Neuronal stem cell (in vitro differentiated cells): ENCODE measurements around the gene SPTLC1.

Experiments
- DNase-seq: peaks from one replicate; pipeline ENCODE4 v3.0.0-alpha.2; 2013; ENCODE audit warnings: low spot score
- H2AFZ ChIP-seq: one replicate; pipeline ENCODE4 v1.6.1; 2013; ENCODE audit warnings: mild to moderate bottlenecking, low read length, inconsistent platforms
- H2AK5ac ChIP-seq: 2 replicates; pipeline ENCODE4 v1.6.1; 2013; ENCODE audit warnings: low read depth, mild to moderate bottlenecking, inconsistent platforms, low read length, moderate library complexity, mixed read lengths
- H2BK120ac ChIP-seq: 2 replicates; pipeline ENCODE4 v1.6.1; 2013; ENCODE audit warnings: low read depth, mild to moderate bottlenecking, inconsistent platforms, low read length, moderate library complexity, mixed read lengths
- H2BK12ac ChIP-seq: one replicate; pipeline ENCODE4 v1.6.1; 2013; ENCODE audit warnings: low read length, inconsistent platforms
- H2BK15ac ChIP-seq: 2 replicates; pipeline ENCODE4 v1.6.1; 2013; ENCODE audit warnings: mild to moderate bottlenecking, low read length, inconsistent platforms, mixed read lengths
- H2BK5ac ChIP-seq: one replicate; pipeline ENCODE4 v1.6.1; 2013; ENCODE audit warnings: inconsistent platforms, mild to moderate bottlenecking, low read length, moderate library complexity
- H3K14ac ChIP-seq: one replicate; pipeline ENCODE4 v1.6.1; 2013; ENCODE audit warnings: low read length, inconsistent platforms
- H3K18ac ChIP-seq: 2 replicates; pipeline ENCODE4 v1.6.1; 2013; ENCODE audit warnings: low read length, inconsistent platforms
- H3K23ac ChIP-seq: 2 replicates; pipeline ENCODE4 v1.6.1; 2013; ENCODE audit warnings: low read depth, mild to moderate bottlenecking, mixed read lengths, low read length, inconsistent platforms; ENCODE audit not compliant: poor library complexity
- H3K27ac ChIP-seq: replicated peaks from 3 replicates; pipeline ENCODE4 v1.5.1; 2013; ENCODE audit warnings: low read length, inconsistent platforms
- H3K27me3 ChIP-seq, 3 experiments: 2 replicates each; pipeline ENCODE4 v1.6.1; 2013; ENCODE audit warnings: low read length in 3 of 3, mild to moderate bottlenecking in 2 of 3, inconsistent platforms in 1 of 3, low read depth in 1 of 3, mixed read lengths in 1 of 3, moderate library complexity in 1 of 3; ENCODE audit not compliant: control insufficient read depth in 3 of 3, insufficient read depth in 3 of 3
- H3K36me3 ChIP-seq, 2 donors: replicated peaks in 1 of 2; 2 replicates each; pipeline ENCODE4 v1.6.1; 2013; ENCODE audit warnings: low read length in 2 of 2; ENCODE audit not compliant: control insufficient read depth in 2 of 2, insufficient read depth in 2 of 2
- H3K4ac ChIP-seq: 2 replicates; pipeline ENCODE4 v1.6.1; 2013; ENCODE audit warnings: inconsistent platforms, mild to moderate bottlenecking, low read length, moderate library complexity
- H3K4me1 ChIP-seq, 2 donors: 1 replicate in 1 of 2; 2 replicates in 1 of 2; pipeline ENCODE4 v1.6.1; 2013; ENCODE audit warnings: low read length in 2 of 2, low read depth in 1 of 2; ENCODE audit not compliant: control insufficient read depth in 2 of 2, insufficient read depth in 1 of 2
- H3K4me2 ChIP-seq: one replicate; pipeline ENCODE4 v1.6.1; 2013; ENCODE audit warnings: mild to moderate bottlenecking, low read length, inconsistent platforms; ENCODE audit not compliant: insufficient read depth, poor library complexity, severe bottlenecking
- H3K4me3 ChIP-seq, 2 donors: 2 replicates each; pipeline ENCODE4 v1.5.1; 2013; ENCODE audit warnings: low read length in 2 of 2, mild to moderate bottlenecking in 2 of 2, inconsistent platforms in 1 of 2, moderate library complexity in 1 of 2
- H3K79me1 ChIP-seq: one replicate; pipeline ENCODE4 v1.6.1; 2013; ENCODE audit warnings: low read depth, mild to moderate bottlenecking, inconsistent platforms, low read length, moderate library complexity
- H3K9ac ChIP-seq: one replicate; pipeline ENCODE4 v1.6.1; 2013; ENCODE audit warnings: mild to moderate bottlenecking, low read depth, low read length, inconsistent platforms; ENCODE audit not compliant: poor library complexity
- H3K9me3 ChIP-seq, 2 donors: replicated peaks in 1 of 2; 2 replicates each; pipeline versions ENCODE3 to v1.6.1; 2013; ENCODE audit warnings: low read length in 2 of 2, mild to moderate bottlenecking in 2 of 2, inconsistent platforms in 1 of 2, low read depth in 1 of 2, mixed read lengths in 1 of 2, moderate library complexity in 1 of 2; ENCODE audit not compliant: control insufficient read depth in 2 of 2, insufficient read depth in 1 of 2
- H4K8ac ChIP-seq: one replicate; pipeline ENCODE4 v1.6.1; 2013; ENCODE audit warnings: low read depth, mild to moderate bottlenecking, inconsistent platforms, low read length, moderate library complexity
- H4K91ac ChIP-seq: one replicate; pipeline ENCODE4 v1.6.1; 2013; ENCODE audit warnings: low read length, low read depth, mild to moderate bottlenecking, inconsistent platforms; ENCODE audit not compliant: poor library complexity
- WGBS, 2 donors: extraction: QIAGEN DNeasy Blood & Tissue Kit; methylation state at CpG; one replicate each; pipeline ENCODE4 v1.1.7; 2013; ENCODE audit warnings: missing lambda C conversion rate in 2 of 2, mixed read lengths in 1 of 2; ENCODE audit not compliant: insufficient read length in 2 of 2, insufficient replicate concordance in 1 of 2; ENCODE audit errors: extremely low coverage in 2 of 2; 5-methylcytosine and 5-hydroxymethylcytosine counted together

Gene SPTLC1

GRCh38 chr9:92001244-92001643 lies 114.0 kb downstream of the SPTLC1 start:
- H2BK120ac ChIP-seq = no peak overlapping the region
- no peak overlapping the region for H2AK5ac ChIP-seq
- H3K79me1 ChIP-seq = no peaks in the 10 kb centered on the region
- DNase-seq = no peak
- H3K4me1 ChIP-seq = no peaks in the 10 kb centered on the region
- no peak overlapping the region for H3K14ac ChIP-seq
- no peak overlapping the region for H4K91ac ChIP-seq
- H2AFZ ChIP-seq = no peak overlapping the region
- no peak overlapping the region for H2BK5ac ChIP-seq
- no peak overlapping the region for H3K27ac ChIP-seq
- no peak overlapping the region for H3K23ac ChIP-seq
- no peaks in the 10 kb centered on the region for H3K36me3 ChIP-seq
- H4K8ac ChIP-seq = no peak overlapping the region
- H3K27me3 ChIP-seq = no peaks in the 10 kb centered on the region
- no peak overlapping the region for H3K4me2 ChIP-seq
- no peak overlapping the region for H3K9ac ChIP-seq
- no peak overlapping the region for H3K18ac ChIP-seq
- no peaks in the 10 kb centered on the region for H3K9me3 ChIP-seq
- H2BK12ac ChIP-seq = no peak overlapping the region
- no peak overlapping the region for H2BK15ac ChIP-seq
- H3K4ac ChIP-seq = no peak overlapping the region
- H3K4me3 ChIP-seq = no peak overlapping the region
- WGBS, 2 donors = no CpG with 5 or more reads among the region's 6 CpGs

GRCh38 chr9:91995000-91995655 lies 120.1 kb downstream of the SPTLC1 start:
- Histone ChIP-seq H3K4me2 (no peak overlapping the region), H3K18ac (no peak overlapping the region), H2AK5ac (no peak overlapping the region), H3K14ac (no peak overlapping the region), H3K27me3 (no peaks in the 10 kb centered on the region), H3K9me3 (no peaks in the 10 kb centered on the region), H3K4me1 (no peaks in the 10 kb centered on the region), H3K79me1 (no peaks in the 10 kb centered on the region), H3K27ac (no peak overlapping the region), H2BK12ac (no peak overlapping the region), H4K8ac (no peak overlapping the region), H3K23ac (no peak overlapping the region), H2AFZ (no peak overlapping the region), H2BK120ac (no peak overlapping the region), H4K91ac (no peak overlapping the region), H3K9ac (no peak overlapping the region), H3K4ac (no peak overlapping the region), H3K36me3 (no peaks in the 10 kb centered on the region), H2BK15ac (no peak overlapping the region), H3K4me3 (no peak overlapping the region), H2BK5ac (no peak overlapping the region)
- DNase-seq = no peak
- no CpG with 5 or more reads among the region's 8 CpGs for WGBS, 2 donors

GRCh38 chr9:91994422-91994821 lies 120.8 kb downstream of the SPTLC1 start:
- Histone ChIP-seq H4K91ac (no peak overlapping the region), H2BK15ac (no peak overlapping the region), H3K4me1 (no peaks in the 10 kb centered on the region), H3K36me3 (no peaks in the 10 kb centered on the region), H3K79me1 (no peaks in the 10 kb centered on the region), H3K4me3 (no peak overlapping the region), H2BK12ac (no peak overlapping the region), H3K4me2 (no peak overlapping the region), H2BK120ac (no peak overlapping the region), H3K27me3 (no peaks in the 10 kb centered on the region), H3K18ac (no peak overlapping the region), H3K27ac (no peak overlapping the region), H3K9ac (no peak overlapping the region), H2BK5ac (no peak overlapping the region), H3K9me3 (no peaks in the 10 kb centered on the region), H3K4ac (no peak overlapping the region), H2AK5ac (no peak overlapping the region), H4K8ac (no peak overlapping the region), H2AFZ (no peak overlapping the region), H3K23ac (no peak overlapping the region), H3K14ac (no peak overlapping the region)
- WGBS, 2 donors = no CpG with 5 or more reads among the region's 4 CpGs
- DNase-seq = no peak

GRCh38 chr9:91992461-91993041 lies 122.7 kb downstream of the SPTLC1 start:
- DNase-seq = no peak
- Histone ChIP-seq H4K91ac (no peak overlapping the region), H2BK5ac (no peak overlapping the region), H3K27ac (no peak overlapping the region), H2AFZ (no peak overlapping the region), H2BK12ac (no peak overlapping the region), H2BK120ac (no peak overlapping the region), H3K9me3 (no peaks in the 10 kb centered on the region), H3K4ac (no peak overlapping the region), H3K4me2 (no peak overlapping the region), H2AK5ac (no peak overlapping the region), H3K14ac (no peak overlapping the region), H3K4me1 (no peaks in the 10 kb centered on the region), H3K9ac (no peak overlapping the region), H3K27me3 (no peaks in the 10 kb centered on the region), H3K79me1 (no peaks in the 10 kb centered on the region), H3K18ac (no peak overlapping the region), H2BK15ac (no peak overlapping the region), H3K4me3 (no peak overlapping the region), H3K23ac (no peak overlapping the region), H4K8ac (no peak overlapping the region), H3K36me3 (no peaks in the 10 kb centered on the region)
- no CpG with 5 or more reads among the region's 12 CpGs for WGBS, 2 donors
